GM18511 (cell line): ENCODE results near the gene CD180.
"Not testable (repeated sequence)": the region's sequence is repeated elsewhere in the genome, so short reads cannot be mapped to it uniquely, and the experiment has no call there.

ENCODE experiments used
- ATAC-seq: cut with Tn5 transposase; IDR thresholded peaks from one replicate; pipeline ENCODE4 v1.9.1; 2021; ENCODE audit warnings: mild to moderate bottlenecking, moderate library complexity; ENCODE audit not compliant: unreplicated experiment

The CD180 gene

DNA sequence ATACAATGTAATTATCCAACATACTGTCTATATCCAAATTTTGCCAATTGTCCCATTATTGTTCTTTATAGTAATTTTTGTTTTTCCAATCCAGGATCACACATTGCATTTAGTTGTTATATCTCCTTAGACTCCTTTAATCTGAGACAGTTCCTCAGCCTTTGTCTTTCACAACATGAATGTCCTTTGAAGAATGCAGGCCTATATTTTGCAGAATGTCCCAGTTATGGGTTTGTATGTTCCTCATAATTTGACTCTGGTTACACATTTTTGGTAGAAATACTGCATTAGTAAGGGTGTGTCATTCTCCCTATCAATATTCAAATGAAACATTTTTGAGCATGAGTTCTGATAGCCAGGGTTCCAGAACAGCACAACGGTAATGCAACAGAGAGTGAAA, 6.7 kb downstream of the CD180 start:
- no peak for ATAC-seq

DNA sequence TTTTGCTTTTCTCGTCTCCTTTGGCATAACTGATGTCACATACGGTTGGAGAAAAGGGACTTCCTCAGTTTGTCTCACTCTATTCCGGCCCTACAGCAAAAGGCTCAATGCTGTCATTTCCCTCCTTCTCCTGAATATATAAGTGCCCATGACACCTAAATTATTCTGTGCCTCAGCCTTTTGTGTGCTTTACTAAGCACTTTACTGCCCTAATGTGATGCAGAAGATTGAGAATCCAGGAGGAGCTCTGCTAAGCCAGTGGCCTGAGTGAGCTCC, 7.6 kb downstream of the CD180 start:
- ATAC-seq: no peak

DNA sequence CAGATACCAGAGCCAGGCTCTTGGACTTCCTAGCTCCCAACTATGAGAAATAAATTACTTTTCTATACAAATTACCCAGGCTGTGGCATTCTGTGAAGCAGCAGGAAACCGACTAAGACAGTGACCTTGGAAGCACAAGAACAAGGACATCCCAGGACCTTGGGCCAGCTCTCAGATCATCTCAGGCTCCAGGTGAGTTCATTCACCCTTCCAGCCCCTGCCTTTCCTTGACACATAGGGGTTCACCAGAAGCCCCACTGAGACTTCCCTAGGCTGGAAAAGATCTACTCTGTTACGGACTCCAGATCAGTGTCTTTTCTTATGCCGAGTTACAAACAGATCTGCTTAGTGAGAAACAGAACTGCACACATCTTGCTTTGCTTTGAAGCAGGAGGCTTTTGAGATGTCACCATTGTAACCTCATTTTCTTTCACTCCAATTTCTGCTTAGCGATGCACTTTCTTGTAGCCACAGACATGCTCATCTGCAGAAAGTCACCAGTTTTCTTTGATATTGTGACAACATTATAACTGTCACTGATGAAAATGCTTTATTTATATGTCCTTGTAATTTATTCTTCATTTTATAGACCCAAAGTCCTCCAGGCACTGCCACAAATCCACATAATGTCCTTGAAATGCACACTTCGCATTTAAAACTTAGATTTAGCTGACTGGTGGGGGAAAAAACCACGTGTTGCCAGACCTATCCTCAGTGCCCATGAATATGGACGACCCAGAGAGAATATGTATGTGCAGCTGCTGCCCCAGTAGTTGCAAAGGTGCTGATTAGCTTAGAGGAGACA, 8.1 kb downstream of the CD180 start:
- ATAC-seq: no peak

DNA sequence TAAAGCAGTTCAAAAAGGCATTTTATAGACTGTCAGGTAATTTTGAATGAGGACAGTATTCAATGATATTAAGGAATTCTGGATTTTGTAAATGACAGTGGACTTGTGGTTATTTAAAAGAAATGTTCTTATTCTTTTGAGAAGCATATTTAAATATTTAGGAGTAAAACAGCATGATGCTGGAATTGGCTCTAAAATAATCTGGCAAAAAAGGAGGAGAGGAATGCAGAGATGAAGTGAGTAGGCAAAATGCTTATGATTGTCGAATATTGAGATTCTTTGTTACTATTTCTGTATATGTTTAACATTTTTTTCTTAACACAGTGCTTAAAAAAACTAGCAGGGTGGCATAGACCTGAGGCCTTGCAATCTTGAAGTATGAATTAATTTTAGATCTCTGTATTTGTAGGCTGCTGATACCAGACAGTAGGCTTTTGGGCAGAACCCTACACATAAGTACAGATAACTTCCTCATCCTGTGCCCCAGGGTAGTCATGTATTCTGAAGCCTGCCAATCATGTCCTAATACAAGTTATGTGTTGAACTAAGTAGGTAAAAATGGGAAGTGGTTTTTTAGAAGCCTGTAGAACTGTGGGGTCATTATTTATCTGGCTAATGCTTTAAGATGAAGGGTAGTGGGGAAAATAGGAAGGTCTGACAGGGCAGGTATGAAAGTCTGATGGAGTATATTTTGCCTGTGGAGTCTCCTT, 9.4 kb downstream of the CD180 start:
- ATAC-seq: peak; percentile 55

DNA sequence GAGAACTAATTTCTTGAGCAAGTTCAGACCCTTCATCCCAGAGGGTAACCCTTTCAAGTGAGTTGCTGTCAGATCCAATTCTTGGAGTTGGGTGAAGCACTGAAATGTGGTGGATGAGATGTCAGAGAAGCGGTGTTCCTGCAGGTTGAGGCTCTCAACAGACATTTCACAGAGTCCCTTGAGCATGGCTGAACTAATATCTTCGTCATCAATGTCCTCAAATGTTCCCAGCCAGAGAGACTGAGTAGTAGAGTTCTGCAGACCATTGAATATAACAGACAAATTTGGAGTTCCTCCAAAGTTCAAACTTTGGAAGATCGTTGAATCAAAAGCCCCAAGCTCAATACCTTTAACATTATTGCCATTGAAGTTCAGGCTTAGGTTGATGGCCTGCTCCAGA, 12.7 kb downstream of the CD180 start:
- ATAC-seq: no peak

DNA sequence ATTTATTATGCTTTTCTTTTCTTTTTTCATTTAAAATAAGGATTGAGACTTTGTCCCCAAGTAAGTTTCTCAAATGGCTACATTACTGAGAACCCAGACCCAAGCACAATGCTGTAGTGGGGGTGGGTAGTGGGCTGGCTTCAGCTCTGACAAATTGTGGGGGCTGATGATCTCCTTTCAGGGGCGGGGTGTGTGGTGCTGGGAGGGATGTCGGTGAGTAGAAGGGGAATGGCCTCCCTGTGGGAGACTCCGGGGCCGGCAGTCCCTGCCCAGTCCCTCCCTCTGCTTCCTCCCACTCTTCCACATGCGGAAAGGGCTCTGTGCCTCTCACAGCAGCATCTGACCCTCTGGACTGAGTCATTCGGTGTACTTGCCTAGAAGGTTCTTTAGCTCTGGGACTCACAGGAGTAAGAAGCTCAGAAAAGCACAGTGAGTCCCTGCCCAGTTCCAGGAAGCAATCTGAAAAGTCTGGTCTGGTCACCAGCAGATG, 14.3 kb downstream of the CD180 start:
- ATAC-seq: no peak

DNA sequence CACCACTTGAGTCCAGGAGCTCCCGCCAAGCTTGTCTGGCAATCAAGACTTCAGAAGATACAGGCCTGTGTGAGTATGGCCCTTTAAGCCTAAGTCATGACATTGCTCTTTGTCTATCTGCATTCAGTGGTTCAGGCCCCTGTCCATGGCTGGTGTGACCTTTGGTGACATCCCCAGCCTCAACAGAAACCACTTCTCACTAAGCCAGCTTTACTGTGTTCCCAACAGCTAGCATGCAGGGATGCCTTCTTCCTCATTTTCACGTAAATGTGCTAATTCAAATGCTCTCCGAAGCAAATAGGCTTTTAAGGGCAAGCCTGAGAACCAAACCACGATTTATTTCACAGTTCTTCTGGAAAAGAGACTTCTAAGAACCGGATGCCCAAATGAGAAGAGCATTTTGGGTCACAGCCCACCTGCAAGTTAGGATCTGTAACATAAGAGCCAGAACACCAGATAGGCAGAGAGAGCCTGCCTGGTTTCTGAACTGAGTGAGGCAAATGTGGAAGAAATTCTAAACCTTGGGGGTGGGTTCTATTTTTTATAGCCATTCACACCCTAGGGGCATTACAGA, 14.9 kb downstream of the CD180 start:
- ATAC-seq: no peak

DNA sequence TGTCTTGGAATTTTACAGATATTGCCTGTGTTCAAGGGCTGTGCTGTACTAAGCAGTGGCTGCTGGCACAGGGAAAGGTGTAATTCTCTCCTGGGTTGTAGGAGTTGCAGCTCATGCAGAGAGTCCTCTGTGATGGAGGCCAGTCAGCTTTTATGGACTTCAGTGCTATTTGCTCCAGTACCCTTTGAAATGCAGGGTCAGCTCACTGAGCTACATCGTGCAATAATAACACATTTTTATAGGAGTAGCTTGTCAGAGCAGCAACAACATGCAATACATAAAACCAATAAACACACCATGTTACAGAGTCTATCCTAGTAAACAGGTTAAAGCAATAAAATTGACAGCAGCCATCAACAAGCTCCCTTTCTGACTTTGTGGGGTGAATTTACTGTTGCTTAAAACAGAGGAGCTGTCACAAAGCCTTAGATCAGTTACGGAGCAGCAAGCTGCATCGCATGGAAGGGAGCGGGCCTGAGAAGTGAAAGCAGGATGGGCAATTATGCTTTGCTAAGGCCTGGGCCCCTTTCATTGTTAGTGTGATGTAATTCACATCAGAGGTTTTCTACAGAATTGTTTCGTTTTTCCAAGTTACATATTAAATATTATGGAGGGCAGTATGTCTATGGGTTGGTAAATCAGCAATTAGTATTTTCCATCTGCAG, 16.8 kb downstream of the CD180 start:
- no peak for ATAC-seq

DNA sequence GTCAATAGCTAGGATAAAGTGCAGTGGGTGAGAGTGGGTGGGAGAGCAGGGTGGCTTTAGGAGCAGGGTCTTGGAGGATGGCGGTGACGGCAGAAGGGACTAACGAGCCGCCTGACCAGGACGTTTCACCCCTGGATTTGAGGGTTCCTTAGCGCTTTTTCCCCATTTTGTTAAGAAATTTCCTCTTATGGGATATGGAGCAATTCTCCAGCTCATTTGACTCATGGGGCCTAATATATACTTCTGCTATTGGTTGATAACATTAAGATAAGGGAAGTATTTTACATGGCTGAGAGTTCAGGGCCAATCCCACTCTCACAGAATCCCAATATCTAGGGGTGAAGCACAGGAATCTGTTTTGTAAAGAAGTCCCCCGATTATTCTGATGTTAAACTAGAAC, 17.6 kb downstream of the CD180 start:
- ATAC-seq: no peak

DNA sequence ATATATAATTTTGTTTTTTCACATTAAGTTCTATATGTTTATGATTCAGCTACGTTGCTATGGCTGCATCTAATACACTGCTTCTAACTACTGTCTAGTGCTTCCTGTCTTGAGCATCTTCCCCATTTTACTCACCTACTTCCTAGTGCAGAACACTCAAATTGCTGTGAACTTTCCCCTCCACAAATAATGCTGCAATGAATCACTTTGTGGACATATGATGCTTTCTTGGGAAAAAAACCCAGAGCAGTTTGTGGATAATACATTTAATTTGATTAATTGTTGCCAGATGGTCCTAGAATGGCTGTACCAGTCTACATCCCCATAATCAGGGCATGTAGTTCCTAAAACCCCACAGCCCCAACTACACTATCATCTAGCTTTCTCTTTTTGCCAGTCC, 18.5 kb downstream of the CD180 start:
- no peak for ATAC-seq

DNA sequence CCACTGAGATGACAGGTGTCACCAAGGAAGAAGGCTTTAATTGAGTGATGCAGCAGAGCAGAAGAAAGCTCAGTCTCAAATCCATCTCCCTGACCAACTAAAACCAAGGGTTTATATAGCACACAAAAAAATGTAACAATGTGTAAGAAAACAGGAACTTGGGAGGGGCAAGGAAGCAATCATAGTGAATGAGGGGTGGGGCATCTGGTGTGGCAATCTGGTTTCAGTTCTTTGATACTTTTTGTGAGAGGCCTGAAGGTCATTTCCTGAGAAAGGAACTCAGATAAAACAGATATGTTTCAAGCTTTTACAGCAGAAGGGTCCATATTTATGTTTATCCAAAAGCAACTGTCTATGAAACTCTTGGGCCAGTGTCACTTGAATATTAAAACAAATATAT, 19.7 kb downstream of the CD180 start:
- no peak for ATAC-seq

DNA sequence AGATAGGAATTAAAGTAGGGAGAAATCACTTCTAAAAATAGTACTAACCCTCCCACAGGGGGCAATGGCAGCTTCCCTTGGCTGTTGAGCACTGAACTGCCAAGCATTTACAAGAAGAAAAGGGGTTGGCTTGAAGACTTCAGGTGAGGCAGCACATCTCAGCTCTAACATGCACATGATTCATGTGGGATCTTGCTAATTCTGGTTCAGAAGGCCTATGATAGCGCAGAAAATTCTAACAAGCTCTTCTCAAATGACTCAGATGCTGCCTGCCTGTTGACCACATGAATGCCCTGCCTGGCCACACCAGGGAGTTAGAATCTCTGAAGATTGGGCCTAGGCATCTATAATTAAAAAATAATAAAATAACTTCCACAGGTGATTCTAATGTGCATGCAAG, 22.6 kb downstream of the CD180 start:
- ATAC-seq: no peak

DNA sequence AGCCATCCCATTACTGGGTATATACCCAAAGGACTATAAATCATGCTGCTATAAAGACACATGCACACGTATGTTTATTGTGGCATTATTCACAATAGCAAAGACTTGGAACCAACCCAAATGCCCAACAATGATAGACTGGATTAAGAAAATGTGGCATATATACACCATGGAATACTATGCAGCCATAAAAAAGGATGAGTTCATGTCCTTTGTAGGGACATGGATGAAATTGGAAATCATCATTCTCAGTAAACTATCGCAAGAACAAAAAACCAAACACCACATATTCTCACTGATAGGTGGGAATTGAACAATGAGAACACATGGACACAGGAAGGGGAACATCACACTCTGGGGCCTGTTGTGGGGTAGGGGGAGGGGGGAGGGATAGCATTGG, 23.2 kb downstream of the CD180 start:
- not testable (repeated sequence) for ATAC-seq

DNA sequence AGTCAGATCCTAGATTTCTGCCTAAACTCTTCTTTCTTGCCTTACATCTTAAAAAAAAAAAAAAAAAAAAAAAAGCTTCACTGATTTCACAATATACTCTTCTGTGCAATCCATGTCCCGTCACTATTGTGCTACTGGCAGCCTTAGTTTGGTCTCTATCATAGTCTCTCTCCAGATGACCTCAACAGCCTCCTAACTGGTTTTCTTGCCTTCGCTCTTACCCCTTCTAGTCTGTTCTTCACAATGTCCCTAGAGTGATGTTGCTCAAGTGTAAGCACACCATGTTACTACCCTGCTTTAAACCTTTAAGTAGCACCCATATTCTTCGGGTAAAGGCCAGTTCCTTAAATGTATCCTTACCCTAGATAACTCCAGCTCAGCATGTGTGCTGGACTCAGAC, 25.8 kb downstream of the CD180 start:
- no peak for ATAC-seq

DNA sequence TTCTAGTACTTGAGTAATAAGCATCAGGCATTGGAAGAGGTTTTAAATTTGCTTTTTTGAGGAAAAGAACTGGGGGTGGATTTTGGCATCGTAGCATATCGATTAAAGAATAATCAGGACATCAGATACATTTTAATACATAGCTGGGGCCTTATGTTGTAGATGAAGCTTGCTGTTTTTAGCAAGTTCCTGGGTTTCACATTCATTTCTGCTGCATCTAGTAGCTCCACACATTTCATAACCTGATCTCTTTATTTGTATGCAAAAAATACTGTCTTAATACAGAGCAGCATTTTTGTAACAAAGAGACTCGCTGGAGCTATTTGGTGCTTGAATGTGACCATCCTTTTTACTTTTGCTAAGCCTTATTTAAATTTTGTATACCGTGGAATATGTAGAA, 28.5 kb downstream of the CD180 start:
- ATAC-seq: no peak

DNA sequence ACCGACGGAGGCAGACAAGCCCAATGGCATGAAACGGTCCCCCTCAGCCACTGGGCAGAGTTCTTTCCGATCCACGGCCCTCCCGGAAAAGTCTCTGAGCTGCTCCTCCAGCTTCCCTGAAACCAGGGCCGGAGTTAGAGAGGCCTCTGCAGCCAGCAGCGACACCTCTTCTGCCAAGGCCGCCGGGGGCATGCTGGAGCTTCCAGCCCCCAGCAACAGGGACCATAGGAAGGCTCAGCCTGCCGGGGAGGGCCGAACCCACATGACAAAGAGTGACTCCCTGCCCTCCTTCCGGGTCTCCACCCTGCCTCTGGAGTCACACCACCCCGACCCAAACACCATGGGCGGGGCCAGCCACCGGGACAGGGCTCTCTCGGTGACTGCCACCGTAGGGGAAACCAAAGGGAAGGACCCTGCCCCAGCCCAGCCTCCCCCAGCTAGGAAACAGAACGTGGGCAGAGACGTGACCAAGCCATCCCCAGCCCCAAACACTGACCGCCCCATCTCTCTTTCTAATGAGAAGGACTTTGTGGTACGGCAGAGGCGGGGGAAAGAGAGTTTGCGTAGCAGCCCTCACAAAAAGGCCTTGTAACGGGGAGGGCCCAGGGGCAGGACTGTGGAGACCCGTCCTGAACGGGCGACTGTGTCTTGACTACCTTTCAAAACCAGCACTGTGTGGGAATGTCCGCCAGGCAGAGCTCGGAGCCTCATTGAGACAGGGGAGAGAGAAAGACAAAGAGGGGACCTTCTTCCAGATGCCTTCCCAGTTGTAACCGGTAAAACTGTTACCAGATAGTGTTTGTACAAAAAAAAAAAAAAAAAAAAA, 29.9 kb downstream of the CD180 start:
- ATAC-seq: peak; percentile 68

DNA sequence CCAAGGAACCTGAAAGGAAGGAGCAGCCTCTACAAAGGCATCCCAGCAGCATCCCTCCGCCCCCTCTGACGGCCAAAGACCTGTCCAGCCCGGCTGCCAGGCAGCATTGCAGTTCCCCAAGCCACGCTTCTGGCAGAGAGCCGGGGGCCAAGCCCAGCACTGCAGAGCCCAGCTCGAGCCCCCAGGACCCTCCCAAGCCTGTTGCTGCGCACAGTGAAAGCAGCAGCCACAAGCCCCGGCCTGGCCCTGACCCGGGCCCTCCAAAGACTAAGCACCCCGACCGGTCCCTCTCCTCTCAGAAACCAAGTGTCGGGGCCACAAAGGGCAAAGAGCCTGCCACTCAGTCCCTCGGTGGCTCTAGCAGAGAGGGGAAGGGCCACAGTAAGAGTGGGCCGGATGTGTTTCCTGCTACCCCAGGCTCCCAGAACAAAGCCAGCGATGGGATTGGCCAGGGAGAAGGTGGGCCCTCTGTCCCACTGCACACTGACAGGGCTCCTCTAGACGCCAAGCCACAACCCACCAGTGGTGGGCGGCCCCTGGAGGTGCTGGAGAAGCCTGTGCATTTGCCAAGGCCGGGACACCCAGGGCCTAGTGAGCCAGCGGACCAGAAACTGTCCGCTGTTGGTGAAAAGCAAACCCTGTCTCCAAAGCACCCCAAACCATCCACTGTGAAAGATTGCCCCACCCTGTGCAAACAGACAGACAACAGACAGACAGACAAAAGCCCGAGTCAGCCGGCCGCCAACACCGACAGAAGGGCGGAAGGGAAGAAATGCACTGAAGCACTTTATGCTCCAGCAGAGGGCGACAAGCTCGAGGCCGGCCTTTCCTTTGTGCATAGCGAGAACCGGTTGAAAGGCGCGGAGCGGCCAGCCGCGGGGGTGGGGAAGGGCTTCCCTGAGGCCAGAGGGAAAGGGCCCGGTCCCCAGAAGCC, 30.8 kb downstream of the CD180 start:
- peak; percentile 95 for ATAC-seq

DNA sequence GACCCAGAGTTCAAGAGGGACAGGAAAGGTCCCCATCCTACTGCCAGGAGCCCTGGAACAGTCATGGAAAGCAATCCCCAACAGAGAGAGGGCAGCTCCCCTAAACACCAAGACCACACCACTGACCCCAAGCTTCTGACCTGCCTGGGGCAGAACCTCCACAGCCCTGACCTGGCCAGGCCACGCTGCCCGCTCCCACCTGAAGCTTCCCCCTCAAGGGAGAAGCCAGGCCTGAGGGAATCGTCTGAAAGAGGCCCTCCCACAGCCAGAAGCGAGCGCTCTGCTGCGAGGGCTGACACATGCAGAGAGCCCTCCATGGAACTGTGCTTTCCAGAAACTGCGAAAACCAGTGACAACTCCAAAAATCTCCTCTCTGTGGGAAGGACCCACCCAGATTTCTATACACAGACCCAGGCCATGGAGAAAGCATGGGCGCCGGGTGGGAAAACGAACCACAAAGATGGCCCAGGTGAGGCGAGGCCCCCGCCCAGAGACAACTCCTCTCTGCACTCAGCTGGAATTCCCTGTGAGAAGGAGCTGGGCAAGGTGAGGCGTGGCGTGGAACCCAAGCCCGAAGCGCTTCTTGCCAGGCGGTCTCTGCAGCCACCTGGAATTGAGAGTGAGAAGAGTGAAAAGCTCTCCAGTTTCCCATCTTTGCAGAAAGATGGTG, 31.6 kb downstream of the CD180 start:
- ATAC-seq: no peak

DNA sequence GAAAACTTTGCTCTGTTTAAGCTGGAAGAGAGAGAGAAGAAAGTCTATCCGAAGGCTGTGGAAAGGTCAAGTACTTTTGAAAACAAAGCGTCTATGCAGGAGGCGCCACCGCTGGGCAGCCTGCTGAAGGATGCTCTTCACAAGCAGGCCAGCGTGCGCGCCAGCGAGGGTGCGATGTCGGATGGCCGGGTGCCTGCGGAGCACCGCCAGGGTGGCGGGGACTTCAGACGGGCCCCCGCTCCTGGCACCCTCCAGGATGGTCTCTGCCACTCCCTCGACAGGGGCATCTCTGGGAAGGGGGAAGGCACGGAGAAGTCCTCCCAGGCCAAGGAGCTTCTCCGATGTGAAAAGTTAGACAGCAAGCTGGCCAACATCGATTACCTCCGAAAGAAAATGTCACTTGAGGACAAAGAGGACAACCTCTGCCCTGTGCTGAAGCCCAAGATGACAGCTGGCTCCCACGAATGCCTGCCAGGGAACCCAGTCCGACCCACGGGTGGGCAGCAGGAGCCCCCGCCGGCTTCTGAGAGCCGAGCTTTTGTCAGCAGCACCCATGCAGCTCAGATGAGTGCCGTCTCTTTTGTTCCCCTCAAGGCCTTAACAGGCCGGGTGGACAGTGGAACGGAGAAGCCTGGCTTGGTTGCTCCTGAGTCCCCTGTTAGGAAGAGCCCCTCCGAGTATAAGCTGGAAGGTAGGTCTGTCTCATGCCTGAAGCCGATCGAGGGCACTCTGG, 32.6 kb downstream of the CD180 start:
- no peak for ATAC-seq
